Measurements from ENCODE around the gene TTC7B.

Gene TTC7B

DNA sequence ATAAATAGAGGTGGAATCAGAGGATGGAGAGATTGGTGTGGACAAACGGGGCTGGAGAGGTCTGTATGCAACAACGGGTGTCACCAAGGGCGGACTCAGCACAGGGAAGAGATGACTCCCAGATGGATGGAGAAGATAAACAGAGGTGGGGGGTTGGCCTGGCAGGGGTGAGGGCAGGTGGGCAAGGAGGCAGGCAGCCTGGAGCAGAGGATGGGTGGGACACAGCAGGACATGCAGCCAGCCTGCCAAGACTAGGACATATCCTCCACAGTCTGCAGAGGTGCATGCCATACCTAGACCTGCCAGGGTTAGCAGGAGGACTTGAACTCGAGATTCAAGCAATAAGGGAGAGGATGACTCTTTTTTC lies 56.2 kb downstream of the TTC7B start:
- H3K23ac ChIP-seq (ENCODE audit: low read depth, low read length, poor library complexity): no peak overlapping the region
- H2AFZ ChIP-seq (ENCODE audit: low read length): no peak overlapping the region
- H3K18ac ChIP-seq (ENCODE audit: low read length): no peak overlapping the region
- H4K91ac ChIP-seq (ENCODE audit: low read depth, low read length, poor library complexity): no peak overlapping the region
- peaks cover 0 to 2% (median 0%) of the 10 kb centered on the region in 3 experiments for H3K27me3 ChIP-seq (ENCODE audit: control insufficient read depth in 3 of 3, insufficient read depth in 3 of 3, low read depth in 1 of 3, low read length in 3 of 3)
- H3K4me1 ChIP-seq (ENCODE audit: control insufficient read depth in 2 of 2, insufficient read depth in 1 of 2, low read depth in 1 of 2, low read length in 2 of 2): peaks cover 2 to 3% of the 10 kb centered on the region in 2 donors
- H2BK120ac ChIP-seq (ENCODE audit: low read depth, low read length): no peak overlapping the region
- no peak overlapping the region for H3K4ac ChIP-seq (ENCODE audit: low read length)
- H3K9ac ChIP-seq (ENCODE audit: low read depth, low read length, poor library complexity): no peak overlapping the region
- no peak for DNase-seq (ENCODE audit: low spot score)
- no peak overlapping the region for H3K14ac ChIP-seq (ENCODE audit: low read length)
- H4K8ac ChIP-seq (ENCODE audit: low read depth, low read length): no peak overlapping the region
- no peak overlapping the region for H3K4me2 ChIP-seq (ENCODE audit: insufficient read depth, low read length, poor library complexity, severe bottlenecking)
- WGBS, 2 donors (ENCODE audit: extremely low coverage in 2 of 2, insufficient read length in 2 of 2, insufficient replicate concordance in 1 of 2): no CpG with 5 or more reads among the region's 4 CpGs
- no peak overlapping the region for H2BK15ac ChIP-seq (ENCODE audit: low read length)
- H3K36me3 ChIP-seq (replicated peaks in 1 of 2; ENCODE audit: control insufficient read depth in 2 of 2, insufficient read depth in 2 of 2, low read length in 2 of 2): no peaks in the 10 kb centered on the region
- H3K9me3 ChIP-seq (replicated peaks in 1 of 2; ENCODE audit: control insufficient read depth in 2 of 2, insufficient read depth in 1 of 2, low read depth in 1 of 2, low read length in 2 of 2): peaks cover 0 to 15% of the 10 kb centered on the region in 2 donors
- no peak overlapping the region for H3K27ac ChIP-seq (replicated peaks; ENCODE audit: low read length)
- H3K4me3 ChIP-seq (ENCODE audit: low read length in 2 of 2): no peak overlapping the region
- no peak overlapping the region for H2BK12ac ChIP-seq (ENCODE audit: low read length)
- no peaks in the 10 kb centered on the region for H3K79me1 ChIP-seq (ENCODE audit: low read depth, low read length)
- H2BK5ac ChIP-seq (ENCODE audit: low read length): no peak overlapping the region
- no peak overlapping the region for H2AK5ac ChIP-seq (ENCODE audit: low read depth, low read length)

DNA sequence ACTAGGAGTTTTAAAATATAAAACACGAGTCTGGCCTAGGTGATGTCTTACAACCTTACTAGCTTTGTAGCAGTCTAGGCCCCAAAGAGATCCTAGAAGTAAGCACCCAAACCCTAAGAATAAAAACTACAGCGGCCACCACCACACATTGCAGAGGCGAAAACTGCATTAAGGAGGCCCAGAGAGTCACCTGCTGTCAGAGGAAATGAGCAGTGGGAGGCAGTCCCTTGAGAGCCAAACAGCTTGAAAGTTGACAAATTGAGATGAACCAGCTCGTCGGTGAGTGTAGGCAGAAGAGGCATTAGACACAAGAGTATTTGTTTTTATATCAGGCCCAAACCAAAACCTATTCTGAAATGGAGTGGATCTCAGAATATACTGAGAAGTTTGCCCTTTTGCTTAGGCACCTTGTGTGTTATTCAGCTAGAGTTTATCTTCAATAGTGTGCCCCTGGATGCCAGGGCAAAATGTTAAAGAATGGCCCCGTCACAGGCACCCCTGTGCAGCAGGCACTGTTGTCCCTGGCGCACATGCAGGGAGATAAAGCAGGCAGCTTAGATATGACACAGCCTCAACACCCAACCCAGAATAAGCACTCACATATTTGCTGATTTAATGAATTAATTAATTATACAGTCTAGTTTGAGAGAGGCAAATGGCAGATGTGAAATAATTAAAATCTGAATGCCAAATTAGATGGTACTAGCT lies 56.7 kb downstream of the TTC7B start:
- Histone ChIP-seq H3K27me3 (ENCODE audit: control insufficient read depth in 3 of 3, insufficient read depth in 3 of 3, low read depth in 1 of 3, low read length in 3 of 3) (peaks cover 0 to 2% (median 0%) of the 10 kb centered on the region in 3 experiments), H2BK15ac (ENCODE audit: low read length) (no peak overlapping the region), H3K79me1 (ENCODE audit: low read depth, low read length) (no peaks in the 10 kb centered on the region), H3K14ac (ENCODE audit: low read length) (no peak overlapping the region), H2AFZ (ENCODE audit: low read length) (no peak overlapping the region), H3K23ac (ENCODE audit: low read depth, low read length, poor library complexity) (no peak overlapping the region), H4K8ac (ENCODE audit: low read depth, low read length) (no peak overlapping the region), H2BK5ac (ENCODE audit: low read length) (no peak overlapping the region), H3K9me3 (replicated peaks in 1 of 2; ENCODE audit: control insufficient read depth in 2 of 2, insufficient read depth in 1 of 2, low read depth in 1 of 2, low read length in 2 of 2) (peaks cover 0 to 15% of the 10 kb centered on the region in 2 donors), H2BK12ac (ENCODE audit: low read length) (no peak overlapping the region), H3K4ac (ENCODE audit: low read length) (no peak overlapping the region), H3K4me2 (ENCODE audit: insufficient read depth, low read length, poor library complexity, severe bottlenecking) (no peak overlapping the region), H3K36me3 (replicated peaks in 1 of 2; ENCODE audit: control insufficient read depth in 2 of 2, insufficient read depth in 2 of 2, low read length in 2 of 2) (no peaks in the 10 kb centered on the region), H3K27ac (replicated peaks; ENCODE audit: low read length) (no peak overlapping the region), H3K4me1 (ENCODE audit: control insufficient read depth in 2 of 2, insufficient read depth in 1 of 2, low read depth in 1 of 2, low read length in 2 of 2) (peaks cover 2 to 3% of the 10 kb centered on the region in 2 donors), H2BK120ac (ENCODE audit: low read depth, low read length) (no peak overlapping the region), H4K91ac (ENCODE audit: low read depth, low read length, poor library complexity) (no peak overlapping the region), H3K18ac (ENCODE audit: low read length) (no peak overlapping the region), H2AK5ac (ENCODE audit: low read depth, low read length) (no peak overlapping the region), H3K9ac (ENCODE audit: low read depth, low read length, poor library complexity) (no peak overlapping the region), H3K4me3 (ENCODE audit: low read length in 2 of 2) (no peak overlapping the region)
- WGBS, 2 donors (ENCODE audit: extremely low coverage in 2 of 2, insufficient read length in 2 of 2, insufficient replicate concordance in 1 of 2): no CpG with 5 or more reads among the region's 7 CpGs
- DNase-seq (ENCODE audit: low spot score): no peak

DNA sequence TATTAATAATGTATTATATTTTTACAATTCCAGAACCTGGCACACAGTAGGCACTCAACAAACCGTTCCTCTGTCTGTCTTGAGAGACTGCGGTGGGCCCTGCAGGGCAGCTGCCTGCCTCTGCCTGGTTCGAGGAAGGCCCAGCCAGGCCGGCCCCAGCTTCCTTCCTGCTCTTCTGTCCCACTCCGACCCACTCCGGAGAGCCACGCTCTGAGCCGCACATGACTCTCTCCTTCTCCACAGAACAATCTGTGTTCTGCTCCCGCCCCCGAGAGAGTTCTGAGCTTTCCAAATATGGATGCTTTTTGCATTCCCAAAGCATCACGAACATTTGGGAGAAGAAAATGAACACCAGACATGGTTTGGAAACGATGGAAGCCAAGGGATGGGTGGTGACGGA lies 57.3 kb downstream of the TTC7B start:
- WGBS, 2 donors (ENCODE audit: extremely low coverage in 2 of 2, insufficient read length in 2 of 2, insufficient replicate concordance in 1 of 2): no CpG with 5 or more reads among the region's 13 CpGs

DNA sequence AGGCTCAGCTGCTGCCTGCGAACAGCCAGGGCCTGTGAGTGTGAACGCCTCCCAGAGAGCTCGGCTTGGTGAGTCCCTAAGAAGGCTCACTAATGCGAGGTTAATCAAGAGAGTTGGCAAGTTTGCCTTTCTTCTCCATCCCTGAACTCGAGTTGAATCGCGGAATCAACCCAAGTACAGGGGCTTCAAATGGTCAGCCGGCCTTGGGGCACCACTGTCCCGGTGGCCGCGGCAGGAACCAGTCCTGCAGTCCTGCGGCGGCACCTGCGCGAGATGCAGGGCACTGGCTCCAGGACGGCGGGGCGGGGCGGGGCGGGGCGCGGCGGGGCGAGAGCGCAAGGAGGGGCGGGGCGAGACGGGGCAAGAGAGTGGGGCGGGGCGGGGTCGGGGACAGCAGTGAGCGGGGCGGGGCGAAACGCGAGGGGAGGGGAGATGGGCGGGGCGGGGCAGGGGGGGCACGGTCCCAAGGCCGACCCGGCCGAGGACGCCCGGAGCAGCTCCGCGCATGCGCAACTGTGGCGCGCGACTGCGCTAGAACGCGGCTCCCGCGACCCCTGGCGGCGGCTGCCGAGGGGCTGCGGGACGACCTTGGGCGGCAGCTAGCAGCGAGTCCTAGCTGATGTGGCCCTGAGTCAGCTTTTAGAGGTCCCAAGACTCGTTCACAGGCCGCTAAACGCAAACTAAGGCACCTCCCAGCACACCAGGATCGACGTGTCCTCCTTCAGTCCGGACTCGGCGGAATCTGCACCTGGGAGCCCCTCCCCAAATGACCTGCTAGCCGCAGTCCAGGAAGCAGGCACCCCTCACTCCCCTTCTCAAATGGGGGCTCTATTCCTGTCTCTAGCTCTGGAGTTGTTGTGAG lies 58.0 kb downstream of the TTC7B start:
- H2BK12ac ChIP-seq (ENCODE audit: low read length): no peak overlapping the region
- WGBS, 2 donors (ENCODE audit: extremely low coverage in 2 of 2, insufficient read length in 2 of 2, insufficient replicate concordance in 1 of 2): no CpG with 5 or more reads among the region's 71 CpGs
- H2BK120ac ChIP-seq (ENCODE audit: low read depth, low read length): no peak overlapping the region
- no peak overlapping the region for H2AK5ac ChIP-seq (ENCODE audit: low read depth, low read length)
- H3K36me3 ChIP-seq (replicated peaks in 1 of 2; ENCODE audit: control insufficient read depth in 2 of 2, insufficient read depth in 2 of 2, low read length in 2 of 2): no peaks in the 10 kb centered on the region
- peaks cover 2 to 3% of the 10 kb centered on the region in 2 donors for H3K4me1 ChIP-seq (ENCODE audit: control insufficient read depth in 2 of 2, insufficient read depth in 1 of 2, low read depth in 1 of 2, low read length in 2 of 2)
- H2BK5ac ChIP-seq (ENCODE audit: low read length): no peak overlapping the region
- H2BK15ac ChIP-seq (ENCODE audit: low read length): no peak overlapping the region
- no peaks in the 10 kb centered on the region for H3K79me1 ChIP-seq (ENCODE audit: low read depth, low read length)
- H3K4ac ChIP-seq (ENCODE audit: low read length): no peak overlapping the region
- peak overlapping the region; percentile 87 for H3K9ac ChIP-seq (ENCODE audit: low read depth, low read length, poor library complexity)
- H3K4me3 ChIP-seq (ENCODE audit: low read length in 2 of 2): peak overlapping the region; percentile 42 to 73
- H2AFZ ChIP-seq (ENCODE audit: low read length): peak overlapping the region; percentile 88
- H3K27me3 ChIP-seq (ENCODE audit: control insufficient read depth in 3 of 3, insufficient read depth in 3 of 3, low read depth in 1 of 3, low read length in 3 of 3): peaks cover 0 to 2% (median 0%) of the 10 kb centered on the region in 3 experiments
- H3K14ac ChIP-seq (ENCODE audit: low read length): no peak overlapping the region
- H3K18ac ChIP-seq (ENCODE audit: low read length): peak overlapping the region; percentile 82
- H3K4me2 ChIP-seq (ENCODE audit: insufficient read depth, low read length, poor library complexity, severe bottlenecking): peak overlapping the region; percentile 67
- DNase-seq (ENCODE audit: low spot score): peak; percentile 91
- H4K8ac ChIP-seq (ENCODE audit: low read depth, low read length): no peak overlapping the region
- H3K27ac ChIP-seq (replicated peaks; ENCODE audit: low read length): no peak overlapping the region
- H4K91ac ChIP-seq (ENCODE audit: low read depth, low read length, poor library complexity): no peak overlapping the region
- peaks cover 0 to 8% of the 10 kb centered on the region in 2 donors for H3K9me3 ChIP-seq (replicated peaks in 1 of 2; ENCODE audit: control insufficient read depth in 2 of 2, insufficient read depth in 1 of 2, low read depth in 1 of 2, low read length in 2 of 2)
- H3K23ac ChIP-seq (ENCODE audit: low read depth, low read length, poor library complexity): peak overlapping the region; percentile 82

More for the DNA sequence above, 57.3 kb downstream of the TTC7B start:
- H3K36me3 ChIP-seq (replicated peaks in 1 of 2; ENCODE audit: control insufficient read depth in 2 of 2, insufficient read depth in 2 of 2, low read length in 2 of 2): no peaks in the 10 kb centered on the region
- no peak overlapping the region for H3K4me3 ChIP-seq (ENCODE audit: low read length in 2 of 2)
- no peaks in the 10 kb centered on the region for H3K79me1 ChIP-seq (ENCODE audit: low read depth, low read length)
- no peak overlapping the region for H3K9ac ChIP-seq (ENCODE audit: low read depth, low read length, poor library complexity)
- peaks cover 2 to 3% of the 10 kb centered on the region in 2 donors for H3K4me1 ChIP-seq (ENCODE audit: control insufficient read depth in 2 of 2, insufficient read depth in 1 of 2, low read depth in 1 of 2, low read length in 2 of 2)
- peak overlapping the region; percentile 48 for H3K4me2 ChIP-seq (ENCODE audit: insufficient read depth, low read length, poor library complexity, severe bottlenecking)
- peaks cover 0 to 2% (median 0%) of the 10 kb centered on the region in 3 experiments for H3K27me3 ChIP-seq (ENCODE audit: control insufficient read depth in 3 of 3, insufficient read depth in 3 of 3, low read depth in 1 of 3, low read length in 3 of 3)
- H3K14ac ChIP-seq (ENCODE audit: low read length): no peak overlapping the region
- H3K27ac ChIP-seq (replicated peaks; ENCODE audit: low read length): no peak overlapping the region
- no peak overlapping the region for H2AFZ ChIP-seq (ENCODE audit: low read length)
- H4K91ac ChIP-seq (ENCODE audit: low read depth, low read length, poor library complexity): no peak overlapping the region
- H4K8ac ChIP-seq (ENCODE audit: low read depth, low read length): no peak overlapping the region
- peaks cover 0 to 14% of the 10 kb centered on the region in 2 donors for H3K9me3 ChIP-seq (replicated peaks in 1 of 2; ENCODE audit: control insufficient read depth in 2 of 2, insufficient read depth in 1 of 2, low read depth in 1 of 2, low read length in 2 of 2)
- no peak overlapping the region for H3K4ac ChIP-seq (ENCODE audit: low read length)
- H3K23ac ChIP-seq (ENCODE audit: low read depth, low read length, poor library complexity): no peak overlapping the region
- no peak overlapping the region for H2BK5ac ChIP-seq (ENCODE audit: low read length)
- no peak for DNase-seq (ENCODE audit: low spot score)
- no peak overlapping the region for H2AK5ac ChIP-seq (ENCODE audit: low read depth, low read length)
- no peak overlapping the region for H2BK120ac ChIP-seq (ENCODE audit: low read depth, low read length)
- no peak overlapping the region for H2BK12ac ChIP-seq (ENCODE audit: low read length)
- H3K18ac ChIP-seq (ENCODE audit: low read length): no peak overlapping the region
- no peak overlapping the region for H2BK15ac ChIP-seq (ENCODE audit: low read length)
